G401 (cell line): Measurements from ENCODE around the gene KCNN3. TPM values are rescaled to one million over a fixed set of nuclear protein-coding genes. Genes with fewer than 3 reads are reported as not detected.
"Not testable (repeated sequence)": the region's sequence is repeated elsewhere in the genome, so short reads cannot be mapped to it uniquely, and the experiment has no call there.

Source experiments
- DNase-seq: peaks from one replicate; pipeline ENCODE4 v3.0.0-alpha.2; 2015; ENCODE audit warnings: low spot score
- in situ Hi-C: cut with HindIII; loops from 2 replicates; pipeline ENCODE4 v1.10.0; 2016; ENCODE audit warnings: low sequenced_read_pairs, mixed read lengths
- total RNA-seq: library from RNA; depleted of rRNA; stranded (reverse); fragments of >200 nt; shearing (Covaris generic); gene quantifications from 2 replicates; pipeline ENCODE4 v1.2.3, GENCODE V29; 2014; rRNA removed

The KCNN3 gene
- total RNA-seq: under 0.01 and 0.64 TPM in 2 replicates

GRCh38 chr1:154870115-154870571, at the start of gene KCNN3:
TSS of gene KCNN3 (minus strand) at chr1:154870281. CDS start at chr1:154869964, 317 bp downstream.
- in situ Hi-C loops: no loop called here
- DNase-seq: peak; percentile 94

GRCh38 chr1:154913273-154913672, 43.2 kb upstream of the KCNN3 start:
- in situ Hi-C loops: no loop called here

GRCh38 chr1:154912755-154913154, 42.7 kb upstream of the KCNN3 start:
- DNase-seq: no peak
- in situ Hi-C loops: no loop called here

More at GRCh38 chr1:154913273-154913672, 43.2 kb upstream of the KCNN3 start:
- no peak for DNase-seq

- DNase-seq: no peak
- in situ Hi-C loops: no loop called here
Measured at GRCh38 chr1:154911691-154912550, 41.8 kb upstream of the KCNN3 start.

- in situ Hi-C loops: no loop called here
Measured at GRCh38 chr1:154910851-154911250, 40.8 kb upstream of the KCNN3 start.

GRCh38 chr1:154908937-154909336, 38.9 kb upstream of the KCNN3 start:
- in situ Hi-C loops: no loop called here
- DNase-seq: no peak

More at GRCh38 chr1:154910851-154911250, 40.8 kb upstream of the KCNN3 start:
- DNase-seq: no peak

GRCh38 chr1:154908129-154908528, 38.0 kb upstream of the KCNN3 start:
- in situ Hi-C loops, DNase-seq: not testable (repeated sequence)

- peak; percentile 17 for DNase-seq
- in situ Hi-C loops: no loop called here
Measured at GRCh38 chr1:154906621-154907081, 36.6 kb upstream of the KCNN3 start.

GRCh38 chr1:154902938-154903566, 33.0 kb upstream of the KCNN3 start:
- in situ Hi-C loops: no loop called here

GRCh38 chr1:154901591-154901990, 31.5 kb upstream of the KCNN3 start:
- no peak for DNase-seq
- in situ Hi-C loops: no loop called here

More at GRCh38 chr1:154902938-154903566, 33.0 kb upstream of the KCNN3 start:
- DNase-seq: no peak

- DNase-seq: no peak
- in situ Hi-C loops: no loop called here
Measured at GRCh38 chr1:154899041-154899440, 29.0 kb upstream of the KCNN3 start.

- in situ Hi-C loops: no loop called here
- no peak for DNase-seq
Measured at GRCh38 chr1:154896771-154897286, 26.7 kb upstream of the KCNN3 start.

GRCh38 chr1:154895798-154896197, 25.7 kb upstream of the KCNN3 start:
- in situ Hi-C loops: no loop called here
- no peak for DNase-seq

GRCh38 chr1:154891452-154891851, 21.4 kb upstream of the KCNN3 start:
- in situ Hi-C loops: no loop called here

GRCh38 chr1:154888757-154889156, 18.7 kb upstream of the KCNN3 start:
- DNase-seq: no peak
- in situ Hi-C loops: no loop called here

More at GRCh38 chr1:154891452-154891851, 21.4 kb upstream of the KCNN3 start:
- no peak for DNase-seq

- in situ Hi-C loops: no loop called here
- no peak for DNase-seq
Measured at GRCh38 chr1:154886281-154887015, 16.4 kb upstream of the KCNN3 start.

- in situ Hi-C loops: no loop called here
- DNase-seq: no peak
Measured at GRCh38 chr1:154884869-154885701, 15.0 kb upstream of the KCNN3 start.
